ENCODE results near the gene SRSF4. TPM values are rescaled to one million over a fixed set of nuclear protein-coding genes. Genes with fewer than 3 reads are reported as not detected.
A peak's percentile ranks its signal among the peaks of the same experiment; 100 is the strongest.

Gene SRSF4
- total and polyA plus RNA-seq, 11 donors = 40.4 to 54.6 (median 49.0) TPM

- ATAC-seq = no peak
- H3K4me1 ChIP-seq = peaks cover 6 to 81% (median 48%) of the 10 kb centered on the region in 12 donors
- peaks cover 0 to 85% (median 48%) of the 10 kb centered on the region in 9 donors for H3K36me3 ChIP-seq
- no peak for DNase-seq
- no peak overlapping the region for H3K4me3 ChIP-seq
- H3K27me3 ChIP-seq = no peaks in the 10 kb centered on the region
- WGBS, 4 donors = 57 to 74% (median 71%) methylated on average over 8 to 9 of the region's 9 CpGs
- TF ChIP-seq POLR2A (IDR thresholded peaks at IDR 0.05) = no peak
- TF ChIP-seq, protein P1, sequence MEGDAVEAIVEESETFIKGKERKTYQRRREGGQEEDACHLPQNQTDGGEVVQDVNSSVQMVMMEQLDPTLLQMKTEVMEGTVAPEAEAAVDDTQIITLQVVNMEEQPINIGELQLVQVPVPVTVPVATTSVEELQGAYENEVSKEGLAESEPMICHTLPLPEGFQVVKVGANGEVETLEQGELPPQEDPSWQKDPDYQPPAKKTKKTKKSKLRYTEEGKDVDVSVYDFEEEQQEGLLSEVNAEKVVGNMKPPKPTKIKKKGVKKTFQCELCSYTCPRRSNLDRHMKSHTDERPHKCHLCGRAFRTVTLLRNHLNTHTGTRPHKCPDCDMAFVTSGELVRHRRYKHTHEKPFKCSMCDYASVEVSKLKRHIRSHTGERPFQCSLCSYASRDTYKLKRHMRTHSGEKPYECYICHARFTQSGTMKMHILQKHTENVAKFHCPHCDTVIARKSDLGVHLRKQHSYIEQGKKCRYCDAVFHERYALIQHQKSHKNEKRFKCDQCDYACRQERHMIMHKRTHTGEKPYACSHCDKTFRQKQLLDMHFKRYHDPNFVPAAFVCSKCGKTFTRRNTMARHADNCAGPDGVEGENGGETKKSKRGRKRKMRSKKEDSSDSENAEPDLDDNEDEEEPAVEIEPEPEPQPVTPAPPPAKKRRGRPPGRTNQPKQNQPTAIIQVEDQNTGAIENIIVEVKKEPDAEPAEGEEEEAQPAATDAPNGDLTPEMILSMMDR (IDR thresholded peaks at IDR 0.05) = no peak
- intact Hi-C loops (cut with DNase I) = no loop called here
- H3K9me3 ChIP-seq = no peaks in the 10 kb centered on the region
- no peak overlapping the region for H3K27ac ChIP-seq
These were observed 15.3 kb downstream of the SRSF4 start for GRCh38 chr1:29166291-29166878.

GRCh38 chr1:29164588-29164987 lies 17.1 kb downstream of the SRSF4 start:
- no peaks in the 10 kb centered on the region for H3K9me3 ChIP-seq
- H3K27me3 ChIP-seq = no peaks in the 10 kb centered on the region
- no peak for ATAC-seq
- H3K27ac ChIP-seq = no peak overlapping the region
- H3K4me3 ChIP-seq = no peak overlapping the region
- TF ChIP-seq, protein P1 (IDR thresholded peaks at IDR 0.05) = no peak
- TF ChIP-seq POLR2A (IDR thresholded peaks at IDR 0.05) = no peak
- H3K4me1 ChIP-seq = peaks cover 4 to 81% (median 40%) of the 10 kb centered on the region in 12 donors
- H3K36me3 ChIP-seq = peaks cover 0 to 94% (median 61%) of the 10 kb centered on the region in 9 donors
- intact Hi-C loops (cut with DNase I) = no loop called here
- no peak for DNase-seq
- WGBS, 4 donors = 85 to 95% (median 92%) methylated on average over 4 of the region's 4 CpGs

GRCh38 chr1:29162476-29163138 lies 19.1 kb downstream of the SRSF4 start:
- Histone ChIP-seq H3K4me1 (peaks cover 3 to 65% (median 30%) of the 10 kb centered on the region in 12 donors), H3K9me3 (no peaks in the 10 kb centered on the region), H3K36me3 (peaks cover 0 to 95% (median 72%) of the 10 kb centered on the region in 9 donors), H3K27ac (peak overlapping the region in 1 of 12 donors; percentile 5), H3K4me3 (no peak overlapping the region), H3K27me3 (no peaks in the 10 kb centered on the region)
- intact Hi-C loops (cut with DNase I) = no loop called here
- ATAC-seq = peak in 3 of 4 donors; percentile 75 to 83 (median 76)
- no peak for TF ChIP-seq POLR2A (IDR thresholded peaks at IDR 0.05)
- TF ChIP-seq, protein P1 (IDR thresholded peaks at IDR 0.05) = no peak
- 65 to 78% (median 70%) methylated on average over 9 of the region's 9 CpGs for WGBS, 4 donors
- peak in 3 of 5 donors; percentile 15 to 54 (median 49) for DNase-seq

DNA sequence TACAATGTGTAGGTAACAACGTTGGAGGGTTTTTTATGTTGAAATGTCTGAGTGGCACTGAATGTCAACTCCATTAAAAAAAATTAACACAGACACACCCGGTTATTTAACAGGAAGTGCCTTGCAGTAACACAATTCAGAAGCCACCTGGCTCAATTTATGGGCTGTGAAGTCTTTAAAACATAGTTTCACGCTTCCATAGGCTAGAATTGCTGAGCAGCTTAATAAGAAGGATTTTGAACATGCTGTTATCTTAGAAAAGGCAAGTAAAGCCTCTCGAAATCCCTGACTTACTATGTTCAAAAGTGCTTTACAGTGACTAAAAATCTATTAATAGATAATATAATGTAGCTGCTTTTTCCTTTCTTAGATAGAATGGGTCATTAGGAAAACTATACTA lies 19.7 kb downstream of the SRSF4 start:
- Histone ChIP-seq H3K27me3 (no peaks in the 10 kb centered on the region), H3K4me3 (no peak overlapping the region), H3K9me3 (no peaks in the 10 kb centered on the region), H3K36me3 (peaks cover 0 to 95% (median 72%) of the 10 kb centered on the region in 9 donors), H3K27ac (peak overlapping the region in 1 of 12 donors; percentile 5), H3K4me1 (peaks cover 6 to 66% (median 34%) of the 10 kb centered on the region in 12 donors)
- ATAC-seq (no peak), DNase-seq (no peak)
- intact Hi-C loops (cut with DNase I) = no loop called here
- TF ChIP-seq POLR2A (IDR thresholded peaks at IDR 0.05) = no peak
- TF ChIP-seq, protein P1 (IDR thresholded peaks at IDR 0.05) = no peak
- 46 to 61% (median 50%) methylated on average over 4 of the region's 4 CpGs for WGBS, 4 donors
